Measurements from ENCODE around the gene LRFN2. TPM values are rescaled to one million over a fixed set of nuclear protein-coding genes. Genes with fewer than 3 reads are reported as not detected.

Gene LRFN2
- total and polyA plus RNA-seq, 4 donors: under 0.01 to 0.01 TPM; not detected in 2

DNA sequence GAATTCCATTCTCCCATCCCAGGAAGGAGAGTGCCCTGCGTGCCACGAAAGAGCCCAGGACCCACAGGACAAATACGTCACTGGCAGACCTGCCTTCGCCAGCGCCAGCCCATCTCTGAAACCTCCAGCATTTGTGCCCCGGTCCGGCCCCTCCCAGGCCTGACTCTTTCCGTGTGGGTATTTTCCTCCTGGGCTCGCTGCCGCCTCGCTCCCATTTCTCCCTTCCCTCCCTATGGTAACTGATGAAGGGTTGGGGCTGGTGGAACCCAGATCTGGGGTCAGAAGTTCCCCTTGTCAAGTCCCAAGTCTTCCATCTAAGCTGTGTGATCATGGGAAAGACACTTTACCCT is 208.5 kb downstream of the LRFN2 start:
- WGBS: 97% methylated on average over 11 of the region's 11 CpGs
- Histone ChIP-seq H3K27me3 (ENCODE audit: control insufficient read depth in 4 of 4, insufficient read depth in 4 of 4, low read length in 3 of 4) (no peaks in the 10 kb centered on the region), H3K9ac (ENCODE audit: low read depth in 1 of 2, low read length in 2 of 2) (no peak overlapping the region), H3K27ac (ENCODE audit: low read depth in 1 of 2, low read length in 2 of 2) (no peak overlapping the region), H3K4me3 (ENCODE audit: low read depth in 1 of 3, low read length in 3 of 3) (no peak overlapping the region), H3K4me1 (ENCODE audit: control insufficient read depth in 4 of 4, insufficient read depth in 4 of 4, low read length in 3 of 4) (no peaks in the 10 kb centered on the region), H3K9me3 (ENCODE audit: control insufficient read depth in 4 of 4, low read length in 3 of 4) (no peaks in the 10 kb centered on the region), H3K36me3 (ENCODE audit: control insufficient read depth in 4 of 4, insufficient read depth in 3 of 4, low read depth in 1 of 4, low read length in 3 of 4) (no peaks in the 10 kb centered on the region)
- TF ChIP-seq JUND (IDR thresholded peaks at IDR 0.05) (no peak), TAF1 (conservative IDR thresholded peaks at IDR 0.05) (no peak), FOXA1 (IDR thresholded peaks at IDR 0.05) (no peak), HNF4G (IDR thresholded peaks at IDR 0.05) (no peak)
- no peak for DNase-seq (ENCODE audit: low spot score)

DNA sequence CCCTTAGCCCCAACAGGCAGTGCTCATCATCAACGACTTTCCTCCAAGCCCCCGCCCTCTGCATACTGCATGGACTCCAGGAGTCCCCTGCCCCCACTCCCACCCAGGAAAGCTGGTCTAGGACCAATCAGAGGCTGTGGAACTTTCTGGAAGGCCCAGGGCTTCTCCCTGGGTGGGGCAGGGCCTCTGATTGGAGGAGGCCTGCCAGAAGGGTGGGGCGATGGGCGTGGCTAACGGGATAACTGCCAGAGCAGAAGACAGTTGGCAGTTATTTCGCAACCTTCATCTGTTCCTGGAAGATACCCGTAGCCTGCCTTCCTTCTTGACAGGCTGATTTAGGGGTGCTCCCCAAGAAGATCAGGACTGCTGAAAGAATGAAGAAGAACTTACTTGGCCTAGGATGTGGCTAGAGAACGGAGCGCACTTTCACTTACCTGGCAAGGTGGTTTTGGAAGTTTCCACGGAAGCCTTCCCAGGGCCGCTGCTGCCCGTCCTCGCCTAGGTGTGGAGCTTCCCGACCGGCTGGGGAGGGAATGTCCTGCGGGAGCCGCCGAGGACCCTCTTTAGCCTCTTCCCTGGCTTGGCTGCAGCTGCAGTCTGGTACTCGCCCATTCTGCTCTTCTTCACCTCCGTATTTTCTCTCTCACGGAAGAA is 209.0 kb downstream of the LRFN2 start:
- no peak overlapping the region for H3K9ac ChIP-seq (ENCODE audit: low read depth in 1 of 2, low read length in 2 of 2)
- H3K36me3 ChIP-seq (ENCODE audit: control insufficient read depth in 4 of 4, insufficient read depth in 3 of 4, low read depth in 1 of 4, low read length in 3 of 4): no peaks in the 10 kb centered on the region
- H3K27ac ChIP-seq (ENCODE audit: low read depth in 1 of 2, low read length in 2 of 2): no peak overlapping the region
- H3K9me3 ChIP-seq (ENCODE audit: control insufficient read depth in 4 of 4, low read length in 3 of 4): no peaks in the 10 kb centered on the region
- TF ChIP-seq HNF4A (conservative IDR thresholded peaks at IDR 0.05) (no peak), GABPA (IDR thresholded peaks at IDR 0.05 in 1 of 2, conservative IDR thresholded peaks at IDR 0.05 in 1 of 2) (no peak), FOXA1 (IDR thresholded peaks at IDR 0.05) (no peak), TAF1 (conservative IDR thresholded peaks at IDR 0.05) (no peak), SP1 (IDR thresholded peaks at IDR 0.05) (no peak), HNF4G (IDR thresholded peaks at IDR 0.05) (no peak), NR2F2 (IDR thresholded peaks at IDR 0.05) (no peak), RAD21 (IDR thresholded peaks at IDR 0.05) (no peak), RXRA (IDR thresholded peaks at IDR 0.05) (no peak), JUND (IDR thresholded peaks at IDR 0.05) (no peak), YY1 (IDR thresholded peaks at IDR 0.05) (no peak)
- TF ChIP-seq, protein P1, sequence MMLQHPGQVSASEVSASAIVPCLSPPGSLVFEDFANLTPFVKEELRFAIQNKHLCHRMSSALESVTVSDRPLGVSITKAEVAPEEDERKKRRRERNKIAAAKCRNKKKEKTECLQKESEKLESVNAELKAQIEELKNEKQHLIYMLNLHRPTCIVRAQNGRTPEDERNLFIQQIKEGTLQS (IDR thresholded peaks at IDR 0.05): no peak
- TF ChIP-seq, protein P2, sequence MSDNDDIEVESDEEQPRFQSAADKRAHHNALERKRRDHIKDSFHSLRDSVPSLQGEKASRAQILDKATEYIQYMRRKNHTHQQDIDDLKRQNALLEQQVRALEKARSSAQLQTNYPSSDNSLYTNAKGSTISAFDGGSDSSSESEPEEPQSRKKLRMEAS (IDR thresholded peaks at IDR 0.05): no peak
- TF ChIP-seq, protein P3, sequence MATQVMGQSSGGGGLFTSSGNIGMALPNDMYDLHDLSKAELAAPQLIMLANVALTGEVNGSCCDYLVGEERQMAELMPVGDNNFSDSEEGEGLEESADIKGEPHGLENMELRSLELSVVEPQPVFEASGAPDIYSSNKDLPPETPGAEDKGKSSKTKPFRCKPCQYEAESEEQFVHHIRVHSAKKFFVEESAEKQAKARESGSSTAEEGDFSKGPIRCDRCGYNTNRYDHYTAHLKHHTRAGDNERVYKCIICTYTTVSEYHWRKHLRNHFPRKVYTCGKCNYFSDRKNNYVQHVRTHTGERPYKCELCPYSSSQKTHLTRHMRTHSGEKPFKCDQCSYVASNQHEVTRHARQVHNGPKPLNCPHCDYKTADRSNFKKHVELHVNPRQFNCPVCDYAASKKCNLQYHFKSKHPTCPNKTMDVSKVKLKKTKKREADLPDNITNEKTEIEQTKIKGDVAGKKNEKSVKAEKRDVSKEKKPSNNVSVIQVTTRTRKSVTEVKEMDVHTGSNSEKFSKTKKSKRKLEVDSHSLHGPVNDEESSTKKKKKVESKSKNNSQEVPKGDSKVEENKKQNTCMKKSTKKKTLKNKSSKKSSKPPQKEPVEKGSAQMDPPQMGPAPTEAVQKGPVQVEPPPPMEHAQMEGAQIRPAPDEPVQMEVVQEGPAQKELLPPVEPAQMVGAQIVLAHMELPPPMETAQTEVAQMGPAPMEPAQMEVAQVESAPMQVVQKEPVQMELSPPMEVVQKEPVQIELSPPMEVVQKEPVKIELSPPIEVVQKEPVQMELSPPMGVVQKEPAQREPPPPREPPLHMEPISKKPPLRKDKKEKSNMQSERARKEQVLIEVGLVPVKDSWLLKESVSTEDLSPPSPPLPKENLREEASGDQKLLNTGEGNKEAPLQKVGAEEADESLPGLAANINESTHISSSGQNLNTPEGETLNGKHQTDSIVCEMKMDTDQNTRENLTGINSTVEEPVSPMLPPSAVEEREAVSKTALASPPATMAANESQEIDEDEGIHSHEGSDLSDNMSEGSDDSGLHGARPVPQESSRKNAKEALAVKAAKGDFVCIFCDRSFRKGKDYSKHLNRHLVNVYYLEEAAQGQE (IDR thresholded peaks at IDR 0.05): no peak
- TF ChIP-seq, protein P4, sequence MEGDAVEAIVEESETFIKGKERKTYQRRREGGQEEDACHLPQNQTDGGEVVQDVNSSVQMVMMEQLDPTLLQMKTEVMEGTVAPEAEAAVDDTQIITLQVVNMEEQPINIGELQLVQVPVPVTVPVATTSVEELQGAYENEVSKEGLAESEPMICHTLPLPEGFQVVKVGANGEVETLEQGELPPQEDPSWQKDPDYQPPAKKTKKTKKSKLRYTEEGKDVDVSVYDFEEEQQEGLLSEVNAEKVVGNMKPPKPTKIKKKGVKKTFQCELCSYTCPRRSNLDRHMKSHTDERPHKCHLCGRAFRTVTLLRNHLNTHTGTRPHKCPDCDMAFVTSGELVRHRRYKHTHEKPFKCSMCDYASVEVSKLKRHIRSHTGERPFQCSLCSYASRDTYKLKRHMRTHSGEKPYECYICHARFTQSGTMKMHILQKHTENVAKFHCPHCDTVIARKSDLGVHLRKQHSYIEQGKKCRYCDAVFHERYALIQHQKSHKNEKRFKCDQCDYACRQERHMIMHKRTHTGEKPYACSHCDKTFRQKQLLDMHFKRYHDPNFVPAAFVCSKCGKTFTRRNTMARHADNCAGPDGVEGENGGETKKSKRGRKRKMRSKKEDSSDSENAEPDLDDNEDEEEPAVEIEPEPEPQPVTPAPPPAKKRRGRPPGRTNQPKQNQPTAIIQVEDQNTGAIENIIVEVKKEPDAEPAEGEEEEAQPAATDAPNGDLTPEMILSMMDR (IDR thresholded peaks at IDR 0.05; ENCODE audit: low read depth, low read length, missing input control): no peak
- no peak overlapping the region for H3K4me3 ChIP-seq (ENCODE audit: low read depth in 1 of 3, low read length in 3 of 3)
- WGBS: 94% methylated on average over 21 of the region's 21 CpGs
- no peak for DNase-seq (ENCODE audit: low spot score)
- H3K27me3 ChIP-seq (ENCODE audit: control insufficient read depth in 4 of 4, insufficient read depth in 4 of 4, low read length in 3 of 4): no peaks in the 10 kb centered on the region
- no peaks in the 10 kb centered on the region for H3K4me1 ChIP-seq (ENCODE audit: control insufficient read depth in 4 of 4, insufficient read depth in 4 of 4, low read length in 3 of 4)
